AML-193 (cell line): ENCODE results near the gene UBE3A.

Experiments used
- DNase-seq, 2 experiments: peaks; one replicate each; lab custom pipeline; 2025; lab: John Stamatoyannopoulos, UW

Gene UBE3A

DNA sequence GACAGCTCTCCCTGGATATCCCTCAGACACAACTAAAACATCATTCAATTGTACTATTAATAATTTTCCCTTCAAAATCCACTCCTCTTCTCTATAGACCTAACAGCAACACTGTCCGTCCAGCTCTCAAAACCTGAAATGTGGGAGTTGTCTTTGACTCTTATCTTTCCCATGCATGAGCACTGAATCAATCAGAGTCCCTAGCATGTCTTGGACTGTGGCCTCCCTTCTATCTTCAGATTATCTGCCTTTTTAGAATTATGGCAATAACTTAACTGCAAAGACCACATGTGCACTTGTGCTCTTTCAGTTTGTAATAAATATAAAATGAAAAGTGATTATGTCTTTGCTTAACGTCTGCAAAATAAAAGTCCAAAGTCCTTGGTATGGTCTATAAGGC is 107.0 kb downstream of the UBE3A start:
- no peak for DNase-seq

DNA sequence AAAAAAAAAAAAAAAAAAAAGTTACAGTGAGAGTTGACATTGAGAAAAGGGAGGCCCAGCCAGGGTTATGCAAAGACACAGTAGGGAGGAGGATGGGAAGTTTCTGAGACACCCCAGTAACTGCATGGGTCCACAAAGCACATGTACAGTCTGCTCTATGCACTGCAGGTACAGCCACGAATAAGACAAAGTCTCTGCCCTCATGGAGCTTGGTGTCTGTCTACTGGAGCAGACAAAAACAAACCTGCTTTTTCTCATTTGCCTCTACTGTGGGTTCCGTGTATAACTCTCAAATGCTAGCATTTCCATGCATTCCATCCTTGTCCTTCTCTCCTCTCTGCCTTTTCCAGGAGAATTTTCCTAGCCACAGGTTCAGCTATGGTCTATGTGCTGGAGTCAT is 107.4 kb downstream of the UBE3A start:
- no peak for DNase-seq

DNA sequence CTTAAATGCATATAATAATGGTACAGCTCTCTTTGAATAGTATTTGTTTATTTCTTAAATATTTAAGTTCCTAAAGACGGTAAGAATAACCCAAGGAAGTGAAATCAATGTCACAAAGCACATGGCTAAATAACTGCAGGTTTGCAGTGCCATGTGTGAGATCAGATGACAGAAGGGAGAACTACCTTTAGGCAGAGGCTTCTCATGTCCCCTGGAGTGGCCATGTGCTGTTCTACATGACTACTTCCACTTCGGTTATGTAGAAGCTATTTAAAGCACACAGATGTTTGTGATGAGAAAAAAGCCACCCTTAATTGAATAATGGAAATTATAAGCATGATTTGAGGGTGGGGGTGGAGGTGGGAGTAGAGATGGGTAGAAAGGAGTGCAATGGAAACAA is 109.1 kb downstream of the UBE3A start:
- no peak for DNase-seq

DNA sequence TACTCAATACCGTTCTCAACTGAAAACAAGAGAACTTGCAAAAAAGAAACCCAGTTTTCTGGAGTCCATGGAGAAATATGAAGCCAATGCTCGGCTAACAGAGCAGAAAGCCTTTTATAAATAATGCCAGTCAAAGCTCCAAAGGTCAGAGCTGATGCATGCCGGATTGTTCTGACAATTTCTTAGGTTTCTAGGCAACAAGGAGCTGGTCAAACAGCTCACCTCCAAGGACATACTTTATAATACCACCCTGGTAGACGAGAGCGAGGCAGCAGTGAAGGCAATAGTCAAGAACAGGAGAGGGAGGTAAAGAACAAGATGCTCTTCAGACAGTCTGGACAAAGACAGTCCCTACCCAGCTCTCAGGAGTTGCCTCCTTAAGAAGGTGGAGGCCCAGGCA is 111.1 kb downstream of the UBE3A start:
- no peak for DNase-seq

DNA sequence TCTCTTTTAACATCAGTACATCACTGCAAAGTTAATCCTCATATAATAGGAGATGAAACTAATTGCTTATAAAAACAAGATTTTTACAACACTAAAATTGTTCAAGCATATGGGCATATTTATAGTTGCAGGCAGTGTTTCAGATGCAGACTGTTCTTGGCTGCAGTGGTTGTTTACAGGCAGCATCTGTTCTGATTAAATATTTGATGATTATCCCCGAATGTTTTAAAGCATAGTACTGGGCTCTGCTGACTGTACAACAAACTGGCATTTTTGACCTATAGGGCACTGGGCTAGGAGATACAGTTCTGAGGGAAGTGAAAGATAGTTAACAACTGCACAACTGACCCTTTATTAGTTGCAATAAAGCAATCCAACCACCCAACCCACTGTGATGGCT is 113.6 kb downstream of the UBE3A start:
- no peak for DNase-seq

DNA sequence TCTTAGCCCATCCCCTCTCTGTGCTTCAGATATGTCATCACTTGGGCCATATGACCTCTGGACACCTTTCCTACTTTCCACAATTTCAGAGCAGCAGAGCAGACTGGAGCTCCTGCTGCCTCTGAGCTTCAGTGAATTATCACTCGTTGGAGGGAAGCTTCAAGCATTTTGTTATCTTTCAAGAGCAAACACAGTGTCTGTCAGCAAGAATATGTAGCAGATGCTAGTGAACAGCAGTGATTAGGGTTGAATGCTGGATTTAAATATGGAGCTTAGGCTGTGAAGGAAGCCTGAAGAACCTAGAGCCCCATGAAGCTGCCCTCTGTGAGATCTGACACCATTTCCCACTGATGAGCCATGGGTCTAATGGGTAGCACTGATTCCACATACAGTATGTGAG is 115.4 kb downstream of the UBE3A start:
- DNase-seq, result no peak

DNA sequence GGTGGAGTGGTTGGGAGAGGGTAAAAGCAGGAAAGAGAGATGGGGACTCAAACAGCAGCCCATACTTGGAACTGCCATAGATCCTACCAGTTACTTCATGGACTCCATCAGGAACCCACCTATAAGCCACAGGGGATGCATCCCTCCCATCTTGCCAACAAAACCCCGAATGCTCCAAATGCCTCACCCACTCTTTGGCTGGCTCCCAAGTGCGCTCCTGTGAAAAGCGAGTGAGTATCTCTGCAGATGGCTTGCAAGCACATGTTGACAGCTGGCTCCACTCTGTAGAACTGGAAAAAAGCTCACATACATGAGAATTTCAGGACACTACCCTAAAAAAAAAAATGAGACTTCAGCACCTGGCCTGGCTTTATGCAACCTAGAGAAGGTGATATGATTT is 151.0 kb downstream of the UBE3A start:
- no peak for DNase-seq
